Endothelial cell of umbilical vein (primary cell): ENCODE results near the gene TMEM62. TPM values are rescaled to one million over a fixed set of nuclear protein-coding genes. Genes with fewer than 3 reads are reported as not detected.

Experiments
- BruUV-seq: library from RNA; stranded (reverse); fragments of 400-500 nt; replicated peaks from 2 replicates; lab custom pipeline; 2021; lab: Mats Ljungman, UMichigan
- CTCF ChIA-PET: fragments of 300-600, 350-600 bp; sonication (Branson Sonifier 250); formaldehyde crosslinking; loops from one replicate; lab custom pipeline; 2021; ENCODE audit warnings: antibody characterized with exemption, inconsistent platforms; lab: Charles Lee
- POLR2A ChIA-PET: fragments of 300-600, 350-600 bp; sonication (Branson Sonifier 250); formaldehyde crosslinking; loops from one replicate; lab custom pipeline; 2021; ENCODE audit warnings: antibody characterized with exemption, inconsistent platforms; lab: Charles Lee
- DNase-seq: peaks from one replicate; pipeline ENCODE4 v3.0.0-alpha.2; 2011; ENCODE audit warnings: low read depth, low spot score
- FAIRE-seq: peaks from 2 replicates; lab custom pipeline; 2011; peaks lifted over from hg19 to GRCh38; lab: Jason Lieb, UNC
- H2AFZ ChIP-seq: 2 replicates; pipeline ENCODE4 v1.6.0; 2012; ENCODE audit warnings: low read depth, low read length, control low read depth, inconsistent platforms
- H3K27ac ChIP-seq: 2 replicates; pipeline ENCODE4 v1.5.1; 2011; ENCODE audit warnings: low read depth, mild to moderate bottlenecking, control low read depth, low read length, moderate library complexity; ENCODE audit not compliant: insufficient read depth
- H3K27me3 ChIP-seq, 2 experiments: 2 replicates each; pipeline versions ENCODE4 v1.6.0 to v1.6.1; 2011; ENCODE audit warnings: low read length in 2 of 2, mixed read lengths in 1 of 2; ENCODE audit not compliant: control insufficient read depth in 2 of 2, insufficient read depth in 2 of 2
- H3K36me3 ChIP-seq, 2 experiments: 2 replicates in 1 of 2; 3 replicates in 1 of 2; pipeline ENCODE4 v1.5.1; 2011; ENCODE audit warnings: low read length in 2 of 2, mild to moderate bottlenecking in 1 of 2, moderate library complexity in 1 of 2; ENCODE audit not compliant: control insufficient read depth in 2 of 2, insufficient read depth in 2 of 2; ENCODE audit errors: extremely low read depth in 1 of 2
- H3K4me1 ChIP-seq: 3 replicates; pipeline ENCODE4 v1.5.1; 2011; ENCODE audit warnings: mild to moderate bottlenecking, low read length; ENCODE audit not compliant: control insufficient read depth, insufficient read depth; ENCODE audit errors: extremely low read depth
- H3K4me2 ChIP-seq: 2 replicates; pipeline ENCODE4 v1.6.1; 2011; ENCODE audit warnings: low read length, control low read depth, mixed read lengths; ENCODE audit not compliant: insufficient read depth
- H3K4me3 ChIP-seq, 3 experiments: fragments of 200-600 bp in 1 of 3; sonication (generic), shearing (Covaris generic) in 1 of 3; replicated peaks in 1 of 3; 2 replicates each; pipeline ENCODE4 v1.5.1; 2011 to 2016; ENCODE audit warnings: control low read depth in 3 of 3, low read length in 3 of 3, mild to moderate bottlenecking in 2 of 3, inconsistent platforms in 1 of 3, low read depth in 1 of 3, moderate library complexity in 1 of 3; ENCODE audit not compliant: insufficient read depth in 1 of 3
- H3K79me2 ChIP-seq: 2 replicates; pipeline ENCODE4 v1.6.0; 2012; ENCODE audit warnings: low read length, inconsistent platforms; ENCODE audit not compliant: control insufficient read depth, insufficient read depth
- H3K9ac ChIP-seq: replicated peaks from 2 replicates; pipeline ENCODE3; 2011; ENCODE audit warnings: low read length, control low read depth; ENCODE audit not compliant: insufficient read depth; ENCODE audit errors: extremely low read depth
- H3K9me1 ChIP-seq: replicated peaks from 3 replicates; pipeline ENCODE4 v1.6.0; 2011; ENCODE audit warnings: mild to moderate bottlenecking, low read length; ENCODE audit not compliant: control insufficient read depth, insufficient read depth; ENCODE audit errors: extremely low read depth
- H3K9me3 ChIP-seq: replicated peaks from 2 replicates; pipeline ENCODE4 v1.5.1; 2012; ENCODE audit warnings: low read length, inconsistent platforms; ENCODE audit not compliant: control insufficient read depth, insufficient read depth
- H4K20me1 ChIP-seq: replicated peaks from 2 replicates; pipeline ENCODE3; 2011; ENCODE audit warnings: mild to moderate bottlenecking, low read length; ENCODE audit not compliant: control insufficient read depth, insufficient read depth; ENCODE audit errors: extremely low read depth
- CTCF ChIP-seq, 2 donors: IDR thresholded peaks; 1 replicate in 1 of 2; 2 replicates in 1 of 2; pipeline ENCODE4 v1.5.1; 2011; ENCODE audit warnings: low read length in 2 of 2, mild to moderate bottlenecking in 2 of 2, moderate library complexity in 2 of 2, control low read depth in 1 of 2, inconsistent platforms in 1 of 2, low read depth in 1 of 2; ENCODE audit not compliant: insufficient read depth in 1 of 2; ENCODE audit errors: extremely low read depth in 1 of 2
- EZH2 ChIP-seq: IDR thresholded peaks from 2 replicates; pipeline ENCODE4 v1.6.1; 2012; ENCODE audit warnings: borderline replicate concordance, low read depth, mild to moderate bottlenecking, moderate library complexity, low read length, inconsistent platforms; ENCODE audit not compliant: severe bottlenecking
- FOS ChIP-seq: IDR thresholded peaks from 2 replicates; pipeline ENCODE4 v1.6.1; 2011; ENCODE audit warnings: mild to moderate bottlenecking, low read length, moderate library complexity, borderline replicate concordance; ENCODE audit not compliant: insufficient read depth
- GATA2 ChIP-seq: IDR thresholded peaks from 2 replicates; pipeline ENCODE4 v1.7.0; 2011; ENCODE audit warnings: low read depth, mild to moderate bottlenecking, moderate library complexity, mixed read lengths, low read length; ENCODE audit not compliant: insufficient read length, insufficient read depth
- JUN ChIP-seq: IDR thresholded peaks from 2 replicates; pipeline ENCODE4 v1.6.1; 2011; ENCODE audit warnings: borderline replicate concordance, low read depth; ENCODE audit not compliant: insufficient read length, insufficient read depth
- MAX ChIP-seq: IDR thresholded peaks from 2 replicates; pipeline ENCODE4 v1.6.1; 2011; ENCODE audit not compliant: insufficient read depth, insufficient read length
- MYC ChIP-seq: IDR thresholded peaks from one replicate; pipeline ENCODE4 v1.6.1; 2011; ENCODE audit warnings: mild to moderate bottlenecking, low read depth, low read length
- POLR2A ChIP-seq: IDR thresholded peaks from 2 replicates; pipeline ENCODE4 v1.6.1; 2012; ENCODE audit warnings: low read depth, mild to moderate bottlenecking, control low read depth, low read length
- POLR2AphosphoS5 ChIP-seq: IDR thresholded peaks from 2 replicates; pipeline ENCODE4 v1.6.1; 2012; ENCODE audit warnings: low read depth, mild to moderate bottlenecking, control low read depth, low read length, moderate library complexity; ENCODE audit not compliant: insufficient read depth
- dilution Hi-C: fragments of 300-500 bp; cut with MboI; formaldehyde crosslinking; loops from one replicate; pipeline ENCODE4 v1.15.0; 2019; ENCODE audit warnings: low sequenced_read_pairs; ENCODE audit not compliant: extremely low pct_ligation_motif_present
- intact Hi-C: fragments of 100-400 bp; cut with micrococcal nuclease; formaldehyde crosslinking; loops from one replicate; pipeline ENCODE4 v1.10.0; 2022
- polyA plus RNA-seq, 4 experiments: library from polyadenylated mRNA; depleted of rRNA in 3 of 4; stranded (reverse) in 3 of 4; unstranded in 1 of 4; fragments of >200 nt; gene quantifications; 2 replicates each; pipeline versions ENCODE4 v1.2.1 to v1.2.3, GENCODE V29; 2011 to 2012; ENCODE audit warnings: missing spikeins in 1 of 4
- total RNA-seq: library from RNA; stranded (reverse); gene quantifications from 2 replicates; pipeline ENCODE4 v1.2.3, GENCODE V29; 2021

Gene TMEM62
- total and polyA plus RNA-seq, 2 donors (not counting 3 experiments of a cell fraction or from before 2014, with no cell fraction given) = 10.4 to 22.2 TPM

- Histone ChIP-seq H3K9me3 (no peaks in the 10 kb centered on the region), H3K79me2 (no peaks in the 10 kb centered on the region), H2AFZ (peak overlapping the region; percentile 97), H3K36me3 (peaks cover 0 to 8% of the 10 kb centered on the region in 2 experiments), H3K27ac (peak overlapping the region; percentile 12), H3K4me2 (peak overlapping the region; percentile 89), H4K20me1 (no peaks in the 10 kb centered on the region), H3K9me1 (no peaks in the 10 kb centered on the region), H3K4me3 (peak overlapping the region; percentile 17 to 73 (median 64)), H3K27me3 (no peaks in the 10 kb centered on the region), H3K4me1 (peaks cover 11% of the 10 kb centered on the region), H3K9ac (peak overlapping the region; percentile 61)
- DNase-seq (peak; percentile 5), FAIRE-seq (no peak)
- dilution Hi-C loops (no loop called here), intact Hi-C loops (loop anchor here (1.0 kb wide), 2 partner anchors 10 to 17 kb away; no protein-coding TSS in a partner anchor)
- TF ChIP-seq GATA2 (no peak), FOS (no peak), EZH2 (no peak), MAX (no peak), MYC (no peak), POLR2A (no peak), POLR2AphosphoS5 (no peak), CTCF (IDR thresholded peaks at IDR 0.05; ENCODE audit: extremely low read depth in 1 of 2, insufficient read depth in 1 of 2, low read depth in 1 of 2, low read length in 2 of 2) (no peak), JUN (no peak)
- CTCF ChIA-PET = interaction anchor here (2.4 kb wide), 1 partner anchor 71 kb away, joined by 8 read pairs; no protein-coding TSS in a partner anchor
- POLR2A ChIA-PET = interaction anchor here (0.6 kb wide), 2 partner anchors 26 to 116 kb away, joined by 3 read pairs; no protein-coding TSS in a partner anchor
- TSS peak; percentile 31 for BruUV-seq
These were observed 456 bp upstream of the TMEM62 start for GRCh38 chr15:43132830-43133429.
